IMR-90 (cell line): Measurements from ENCODE around the gene FAHD2A.

Experiments
- BHLHE40 ChIP-seq: fragments of 150-350 bp; IDR thresholded peaks from 2 replicates; pipeline ENCODE4 v1.6.1; 2016; ENCODE audit warnings: mild to moderate bottlenecking, low read depth, low read length
- MXI1 ChIP-seq: IDR thresholded peaks from 2 replicates; pipeline ENCODE4 v1.6.1; 2012; ENCODE audit warnings: low read depth, mild to moderate bottlenecking, low read length, moderate library complexity, borderline replicate concordance
- POLR2A ChIP-seq: IDR thresholded peaks from 2 replicates; pipeline ENCODE4 v1.6.1; 2012; ENCODE audit warnings: mild to moderate bottlenecking, low read depth, low read length
- TF ChIP-seq, protein P1 (sequence below): conservative IDR thresholded peaks from 2 replicates; pipeline ENCODE4 v1.5.1; 2012; ENCODE audit warnings: mild to moderate bottlenecking, low read depth, low read length, improper control_type of control experiment
- TF ChIP-seq, protein P2 (sequence below): fragments of 150-350 bp; IDR thresholded peaks from 2 replicates; pipeline ENCODE4 v1.6.1; 2017; ENCODE audit warnings: mild to moderate bottlenecking, antibody characterized with exemption, low read length, low read depth

GRCh38 chr2:95393901-95394300 is 8.6 kb upstream of the FAHD2A start:
- TF ChIP-seq, protein P1, sequence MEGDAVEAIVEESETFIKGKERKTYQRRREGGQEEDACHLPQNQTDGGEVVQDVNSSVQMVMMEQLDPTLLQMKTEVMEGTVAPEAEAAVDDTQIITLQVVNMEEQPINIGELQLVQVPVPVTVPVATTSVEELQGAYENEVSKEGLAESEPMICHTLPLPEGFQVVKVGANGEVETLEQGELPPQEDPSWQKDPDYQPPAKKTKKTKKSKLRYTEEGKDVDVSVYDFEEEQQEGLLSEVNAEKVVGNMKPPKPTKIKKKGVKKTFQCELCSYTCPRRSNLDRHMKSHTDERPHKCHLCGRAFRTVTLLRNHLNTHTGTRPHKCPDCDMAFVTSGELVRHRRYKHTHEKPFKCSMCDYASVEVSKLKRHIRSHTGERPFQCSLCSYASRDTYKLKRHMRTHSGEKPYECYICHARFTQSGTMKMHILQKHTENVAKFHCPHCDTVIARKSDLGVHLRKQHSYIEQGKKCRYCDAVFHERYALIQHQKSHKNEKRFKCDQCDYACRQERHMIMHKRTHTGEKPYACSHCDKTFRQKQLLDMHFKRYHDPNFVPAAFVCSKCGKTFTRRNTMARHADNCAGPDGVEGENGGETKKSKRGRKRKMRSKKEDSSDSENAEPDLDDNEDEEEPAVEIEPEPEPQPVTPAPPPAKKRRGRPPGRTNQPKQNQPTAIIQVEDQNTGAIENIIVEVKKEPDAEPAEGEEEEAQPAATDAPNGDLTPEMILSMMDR: no peak
- TF ChIP-seq, protein P2, sequence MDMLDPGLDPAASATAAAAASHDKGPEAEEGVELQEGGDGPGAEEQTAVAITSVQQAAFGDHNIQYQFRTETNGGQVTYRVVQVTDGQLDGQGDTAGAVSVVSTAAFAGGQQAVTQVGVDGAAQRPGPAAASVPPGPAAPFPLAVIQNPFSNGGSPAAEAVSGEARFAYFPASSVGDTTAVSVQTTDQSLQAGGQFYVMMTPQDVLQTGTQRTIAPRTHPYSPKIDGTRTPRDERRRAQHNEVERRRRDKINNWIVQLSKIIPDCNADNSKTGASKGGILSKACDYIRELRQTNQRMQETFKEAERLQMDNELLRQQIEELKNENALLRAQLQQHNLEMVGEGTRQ: no peak
- TF ChIP-seq POLR2A (no peak), MXI1 (no peak), BHLHE40 (no peak)
